GM18858 (cell line): ENCODE measurements around the gene APOC1.
"Not testable (repeated sequence)": the region's sequence is repeated elsewhere in the genome, so short reads cannot be mapped to it uniquely, and the experiment has no call there.

ENCODE experiments used
- ATAC-seq: cut with Tn5 transposase; IDR thresholded peaks from one replicate; pipeline ENCODE4 v1.9.1; 2021; ENCODE audit not compliant: unreplicated experiment

The APOC1 gene

GRCh38 chr19:44889830-44890365 is 24.5 kb upstream of the APOC1 start:
- no peak for ATAC-seq

- peak; percentile 73 for ATAC-seq
Observed at GRCh38 chr19:44890366-44891015, 23.9 kb upstream of the APOC1 start.

- no peak for ATAC-seq
Observed at GRCh38 chr19:44891016-44891882, 23.2 kb upstream of the APOC1 start, which contains the start of gene TOMM40. TOMM40 (plus strand) TSS chr19:44891254; CDS start chr19:44891416, 162 bp downstream.

GRCh38 chr19:44892932-44893331 is 21.5 kb upstream of the APOC1 start:
- ATAC-seq = no peak

GRCh38 chr19:44893332-44894051 is 20.9 kb upstream of the APOC1 start:
- ATAC-seq = no peak

- ATAC-seq = no peak
Observed at GRCh38 chr19:44894052-44894400, 20.4 kb upstream of the APOC1 start.

- ATAC-seq = no peak
Observed at GRCh38 chr19:44894946-44895345, 19.5 kb upstream of the APOC1 start.

GRCh38 chr19:44897835-44898234 is 16.6 kb upstream of the APOC1 start:
- ATAC-seq = no peak

GRCh38 chr19:44900328-44901244 is 13.8 kb upstream of the APOC1 start:
- ATAC-seq = no peak

GRCh38 chr19:44903216-44903601 is 11.2 kb upstream of the APOC1 start:
- ATAC-seq = no peak

GRCh38 chr19:44903602-44904425 is 10.6 kb upstream of the APOC1 start:
- no peak for ATAC-seq

GRCh38 chr19:44904426-44904994 is 9.9 kb upstream of the APOC1 start:
- ATAC-seq = no peak

GRCh38 chr19:44905437-44906160 is 8.8 kb upstream of the APOC1 start, which contains the start of gene APOE:
APOE (plus strand) TSS chr19:44905796; CDS start chr19:44906625, 829 bp downstream.
- ATAC-seq = no peak

- ATAC-seq = no peak
Observed at GRCh38 chr19:44907613-44908012, 6.8 kb upstream of the APOC1 start.

- no peak for ATAC-seq
Observed at GRCh38 chr19:44908074-44908835, 6.2 kb upstream of the APOC1 start.

GRCh38 chr19:44908836-44909261 is 5.6 kb upstream of the APOC1 start:
- no peak for ATAC-seq

GRCh38 chr19:44909775-44910174 is 4.6 kb upstream of the APOC1 start:
- ATAC-seq = no peak

GRCh38 chr19:44911896-44912295 is 2.5 kb upstream of the APOC1 start:
- not testable (repeated sequence) for ATAC-seq
